Fibroblast of skin of abdomen (primary cell): ENCODE data around the gene CLDN7.
A peak's percentile ranks its signal among the peaks of the same experiment; 100 is the strongest.

Source experiments
- DNase-seq: peaks from one replicate; pipeline ENCODE4 v3.0.0-alpha.2; 2013

CLDN7 gene

DNA sequence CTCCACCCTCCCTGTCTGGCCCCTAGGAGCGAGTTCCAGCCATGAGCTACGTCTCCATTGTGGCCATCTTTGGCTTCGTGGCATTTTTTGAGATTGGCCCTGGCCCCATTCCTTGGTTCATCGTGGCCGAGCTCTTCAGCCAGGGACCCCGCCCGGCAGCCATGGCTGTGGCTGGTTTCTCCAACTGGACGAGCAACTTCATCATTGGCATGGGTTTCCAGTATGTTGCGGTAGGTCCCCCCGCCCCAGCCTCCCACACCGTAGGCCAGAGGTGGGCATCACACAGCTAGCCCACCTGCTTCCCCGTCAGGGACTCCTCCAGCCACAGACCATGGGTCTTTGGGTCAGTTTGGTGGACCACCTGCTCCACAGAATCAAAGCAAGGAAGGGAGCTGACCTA, 23.4 kb upstream of the CLDN7 start:
- DNase-seq = no peak

DNA sequence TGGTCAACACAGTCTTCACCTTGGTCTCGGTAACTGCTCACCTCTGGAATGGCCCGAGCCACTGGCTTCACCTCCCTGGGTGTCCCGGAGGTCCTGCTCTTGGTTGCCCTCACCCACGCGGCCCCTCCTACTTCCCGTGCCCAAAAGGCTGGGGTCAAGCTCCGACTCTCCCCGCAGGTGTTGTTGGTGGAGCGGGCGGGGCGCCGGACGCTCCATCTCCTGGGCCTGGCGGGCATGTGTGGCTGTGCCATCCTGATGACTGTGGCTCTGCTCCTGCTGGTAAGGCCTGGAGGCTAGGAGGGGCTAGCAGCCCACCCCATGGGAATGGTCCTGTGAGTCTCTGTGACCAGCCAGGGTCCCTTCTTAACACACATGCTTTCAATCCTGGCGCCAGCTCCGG, 22.6 kb upstream of the CLDN7 start:
- no peak for DNase-seq

DNA sequence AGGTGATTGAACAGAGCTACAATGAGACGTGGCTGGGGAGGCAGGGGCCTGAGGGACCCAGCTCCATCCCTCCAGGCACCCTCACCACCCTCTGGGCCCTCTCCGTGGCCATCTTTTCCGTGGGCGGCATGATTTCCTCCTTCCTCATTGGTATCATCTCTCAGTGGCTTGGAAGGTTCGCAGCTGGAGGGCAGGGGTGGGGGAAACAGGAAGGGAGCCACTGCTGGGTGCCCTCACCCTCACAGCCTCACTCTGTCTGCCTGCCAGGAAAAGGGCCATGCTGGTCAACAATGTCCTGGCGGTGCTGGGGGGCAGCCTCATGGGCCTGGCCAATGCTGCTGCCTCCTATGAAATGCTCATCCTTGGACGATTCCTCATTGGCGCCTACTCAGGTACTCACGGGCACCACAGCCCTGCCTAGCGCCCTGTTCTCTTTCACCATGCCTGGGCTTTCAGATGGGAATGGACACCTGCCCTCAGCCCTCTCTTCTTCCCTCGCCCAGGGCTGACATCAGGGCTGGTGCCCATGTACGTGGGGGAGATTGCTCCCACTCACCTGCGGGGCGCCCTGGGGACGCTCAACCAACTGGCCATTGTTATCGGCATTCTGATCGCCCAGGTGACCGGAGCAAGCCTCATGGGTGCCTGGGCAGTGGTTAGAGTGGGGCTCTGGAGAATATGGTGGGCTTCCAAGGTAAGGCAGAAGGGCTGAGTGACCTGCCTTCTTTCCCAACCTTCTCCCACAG, 21.4 kb upstream of the CLDN7 start:
- DNase-seq = no peak

DNA sequence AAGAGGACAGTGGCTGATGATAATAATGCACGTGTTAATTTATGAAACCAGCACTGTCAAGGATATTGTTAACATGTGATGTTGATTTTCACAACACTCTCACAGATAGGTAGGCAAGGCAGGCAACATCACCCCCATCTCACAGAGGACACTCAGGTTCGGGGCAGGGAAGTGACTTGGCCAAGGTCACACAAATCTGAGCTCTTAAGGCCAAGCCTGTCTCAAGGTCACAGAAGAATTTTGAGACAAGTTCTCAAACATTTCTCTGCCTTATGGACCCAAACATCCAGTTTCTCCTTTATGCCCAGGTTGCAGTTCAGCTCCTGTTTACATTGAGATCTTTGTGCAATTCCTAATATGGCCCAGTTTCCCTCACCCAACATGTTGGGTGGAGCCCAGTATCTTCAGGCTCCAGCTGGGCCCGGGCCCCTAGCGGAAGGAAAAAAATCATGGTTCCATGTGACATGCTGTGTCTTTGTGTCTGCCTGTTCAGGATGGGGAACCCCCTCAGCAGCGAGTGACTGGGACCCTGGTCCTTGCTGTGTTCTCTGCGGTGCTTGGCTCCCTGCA, 20.6 kb upstream of the CLDN7 start:
- no peak for DNase-seq

DNA sequence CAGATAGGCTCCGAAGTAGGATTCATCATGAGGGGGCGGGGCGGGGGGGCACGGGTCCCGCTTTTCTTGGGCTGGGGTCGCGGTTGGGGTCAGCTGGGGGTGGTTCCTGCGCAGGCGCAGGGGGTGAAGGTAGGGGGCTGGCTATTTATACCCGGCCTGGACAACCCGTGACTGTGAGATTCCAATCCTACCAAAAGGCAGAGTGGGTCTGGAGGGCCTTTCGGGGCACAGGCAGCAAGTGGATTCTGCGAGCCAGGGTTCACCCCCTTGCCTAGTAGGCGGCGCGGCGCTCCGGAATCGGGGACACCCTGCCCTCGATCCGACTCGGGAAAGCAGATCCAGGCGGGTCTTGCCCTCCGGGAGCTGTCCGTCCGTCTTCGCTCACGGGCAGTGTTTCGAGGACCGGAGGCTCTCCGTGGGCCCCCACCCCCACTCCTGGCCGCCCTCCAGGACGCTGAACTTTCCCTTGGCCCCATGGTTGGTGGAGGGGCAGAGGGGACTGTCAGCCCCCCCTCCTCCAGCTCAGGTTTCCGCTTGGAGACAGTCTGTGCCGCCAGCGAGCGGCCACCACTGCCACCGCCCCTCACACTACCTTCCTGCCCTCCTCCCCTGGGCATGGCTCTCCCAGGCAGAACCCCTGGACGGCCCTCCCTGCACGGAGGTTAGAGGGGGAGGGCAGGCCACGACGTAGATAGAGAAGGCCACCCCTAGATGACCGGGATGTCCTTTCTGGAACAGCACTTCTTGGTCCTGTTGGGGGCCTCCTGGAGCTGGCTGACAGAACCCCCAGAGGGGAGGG, 19.9 kb upstream of the CLDN7 start:
- no peak for DNase-seq

DNA sequence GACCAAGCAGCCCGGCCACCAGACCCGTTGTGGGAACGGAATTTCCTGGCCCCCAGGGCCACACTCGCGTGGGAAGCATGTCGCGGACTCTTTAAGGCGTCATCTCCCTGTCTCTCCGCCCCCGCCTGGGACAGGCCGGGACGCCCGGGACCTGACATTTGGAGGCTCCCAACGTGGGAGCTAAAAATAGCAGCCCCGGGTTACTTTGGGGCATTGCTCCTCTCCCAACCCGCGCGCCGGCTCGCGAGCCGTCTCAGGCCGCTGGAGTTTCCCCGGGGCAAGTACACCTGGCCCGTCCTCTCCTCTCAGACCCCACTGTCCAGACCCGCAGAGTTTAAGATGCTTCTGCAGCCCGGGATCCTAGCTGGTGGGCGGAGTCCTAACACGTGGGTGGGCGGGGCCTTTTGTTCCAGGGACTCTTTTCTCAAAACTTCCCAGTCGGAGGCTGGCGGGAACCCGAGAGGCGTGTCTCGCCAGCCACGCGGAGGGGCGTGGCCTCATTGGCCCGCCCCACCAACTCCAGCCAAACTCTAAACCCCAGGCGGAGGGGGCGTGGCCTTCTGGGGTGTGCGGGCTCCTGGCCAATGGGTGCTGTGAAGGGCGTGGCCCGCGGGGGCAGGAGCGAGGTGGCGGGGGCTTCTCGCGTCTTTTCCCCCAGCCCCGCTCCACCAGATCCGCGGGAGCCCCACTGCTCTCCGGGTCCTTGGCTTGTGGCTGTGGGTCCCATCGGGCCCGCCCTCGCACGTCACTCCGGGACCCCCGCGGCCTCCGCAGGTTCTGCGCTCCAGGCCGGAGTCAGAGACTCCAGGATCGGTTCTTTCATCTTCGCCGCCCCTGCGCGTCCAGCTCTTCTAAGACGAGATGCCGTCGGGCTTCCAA, 19.0 kb upstream of the CLDN7 start, which contains the start of gene SLC2A4:
SLC2A4 (plus strand) TSS at position 645 of the 879 bp plus-strand sequence; CDS start at position 862, 217 bp downstream.
- DNase-seq = peak; percentile 91

DNA sequence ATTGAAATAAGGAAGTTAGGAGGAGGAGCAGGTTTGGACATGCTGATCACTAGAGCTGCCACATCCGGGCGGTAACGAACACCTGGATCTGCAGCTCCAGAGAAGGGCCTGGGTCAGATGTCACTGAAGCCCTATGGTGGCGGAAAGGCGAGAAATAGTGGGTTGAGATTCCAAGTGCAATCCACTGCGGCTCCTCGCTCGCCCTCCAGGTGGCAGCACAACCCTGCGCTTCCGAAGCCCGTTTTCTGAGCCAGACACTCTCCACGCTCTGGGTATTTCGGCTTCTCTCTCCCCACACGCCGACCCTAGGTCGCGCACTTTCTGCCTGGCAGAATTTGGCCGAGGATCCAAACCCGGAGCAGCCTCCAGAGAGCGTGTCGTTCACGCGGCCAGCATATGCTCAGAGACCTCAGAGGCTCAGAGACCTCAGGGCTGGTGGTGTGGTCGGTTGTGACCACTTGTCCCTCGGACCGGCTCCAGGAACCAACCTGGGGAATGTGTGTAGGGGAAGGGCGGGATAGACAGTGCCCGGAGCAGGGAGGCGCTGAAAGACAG, 18.3 kb upstream of the CLDN7 start:
- peak; percentile 68 for DNase-seq

DNA sequence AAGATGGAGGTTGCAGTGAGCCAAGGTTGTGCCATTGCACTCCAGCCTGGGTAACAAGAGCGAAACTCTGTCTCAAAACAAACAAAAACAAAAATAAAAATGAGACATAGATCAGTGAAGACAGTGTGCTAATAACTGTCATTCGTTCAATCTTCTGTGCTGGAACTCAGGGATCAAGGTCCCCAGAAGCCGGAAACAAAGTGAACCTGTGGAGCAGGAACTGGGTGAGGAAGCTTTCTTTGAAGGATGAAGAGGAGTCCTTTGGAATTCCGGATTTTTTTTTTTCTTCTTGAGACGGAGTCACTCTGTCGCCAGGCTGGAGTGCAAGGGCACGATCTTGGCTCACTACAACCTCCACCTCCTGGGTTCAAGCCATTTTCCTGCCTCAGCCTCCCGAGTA, 17.2 kb upstream of the CLDN7 start:
- no peak for DNase-seq

DNA sequence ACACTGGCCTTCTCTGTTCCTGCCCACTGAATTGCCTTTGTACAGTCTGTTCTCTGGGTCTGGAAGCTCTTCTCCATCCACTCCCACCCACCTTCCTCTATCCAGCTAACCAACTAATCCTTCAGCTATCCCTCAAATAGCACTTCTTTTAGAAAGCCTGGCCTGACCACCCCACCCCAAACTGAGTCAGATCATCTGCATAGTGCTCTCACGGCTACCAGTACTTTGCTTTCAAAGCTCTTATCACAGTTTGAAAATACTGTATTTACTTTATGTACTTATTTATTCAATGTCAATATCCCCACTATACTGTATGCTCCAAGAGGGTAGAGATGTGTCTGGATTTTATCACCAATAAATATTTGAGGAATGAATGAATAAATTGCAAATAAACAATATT, 4.5 kb upstream of the CLDN7 start:
- DNase-seq = no peak

DNA sequence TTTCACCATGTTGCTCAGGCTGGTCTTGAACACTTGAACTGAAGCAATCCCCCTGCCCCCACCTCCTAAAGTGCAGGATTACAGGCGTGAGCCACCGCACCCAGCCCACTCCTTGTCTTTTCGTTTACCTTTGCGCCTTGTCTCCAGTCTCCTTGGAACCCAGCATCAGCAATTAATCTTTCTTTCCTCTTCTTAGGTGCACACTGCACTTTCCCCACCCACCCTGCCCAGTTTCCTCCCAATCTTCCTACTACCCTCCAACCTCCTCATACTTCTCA, 1.5 kb upstream of the CLDN7 start:
- DNase-seq = no peak

DNA sequence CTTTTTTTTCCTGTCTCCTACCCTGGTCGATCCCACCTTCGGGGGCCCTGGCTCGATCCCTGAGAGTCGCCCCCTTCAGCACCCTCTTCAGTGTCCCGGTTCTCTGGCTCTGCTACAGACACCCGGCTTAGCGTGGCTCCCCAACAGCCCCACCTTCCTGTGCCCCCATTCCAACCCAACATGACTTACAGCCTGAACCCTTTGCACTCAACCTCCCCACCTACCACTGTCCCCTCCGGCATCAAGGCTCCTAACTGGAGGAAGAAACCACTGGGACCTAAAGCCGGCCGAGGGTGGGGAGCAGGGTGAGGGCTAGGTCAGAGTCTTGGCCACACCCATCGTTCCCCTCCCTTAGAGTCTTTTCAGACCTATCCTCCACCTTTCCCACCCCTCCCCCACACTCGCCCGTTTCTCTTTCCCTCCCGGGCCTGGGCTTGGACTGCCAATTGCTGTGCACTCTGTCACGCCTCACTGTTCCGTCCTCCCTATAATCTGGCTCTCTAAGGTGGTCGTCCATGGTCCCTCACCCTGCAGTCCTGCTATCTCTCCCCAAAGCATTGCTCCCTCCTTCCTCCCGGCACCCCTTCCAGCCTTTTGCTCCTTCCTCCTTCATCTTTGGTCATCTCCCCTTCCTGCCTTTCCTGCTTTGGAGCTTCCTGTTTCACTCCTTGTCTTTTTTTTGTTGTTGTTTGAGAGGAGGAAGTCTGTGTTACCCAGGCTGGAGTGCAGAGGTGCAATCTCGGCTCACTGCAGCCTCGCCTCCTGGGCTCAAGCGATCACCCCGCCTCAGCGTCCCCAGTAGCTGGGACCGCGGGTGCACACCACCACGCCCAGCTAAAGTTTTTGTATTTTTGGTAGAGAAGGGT, 890 bp upstream of the CLDN7 start:
- DNase-seq = no peak

DNA sequence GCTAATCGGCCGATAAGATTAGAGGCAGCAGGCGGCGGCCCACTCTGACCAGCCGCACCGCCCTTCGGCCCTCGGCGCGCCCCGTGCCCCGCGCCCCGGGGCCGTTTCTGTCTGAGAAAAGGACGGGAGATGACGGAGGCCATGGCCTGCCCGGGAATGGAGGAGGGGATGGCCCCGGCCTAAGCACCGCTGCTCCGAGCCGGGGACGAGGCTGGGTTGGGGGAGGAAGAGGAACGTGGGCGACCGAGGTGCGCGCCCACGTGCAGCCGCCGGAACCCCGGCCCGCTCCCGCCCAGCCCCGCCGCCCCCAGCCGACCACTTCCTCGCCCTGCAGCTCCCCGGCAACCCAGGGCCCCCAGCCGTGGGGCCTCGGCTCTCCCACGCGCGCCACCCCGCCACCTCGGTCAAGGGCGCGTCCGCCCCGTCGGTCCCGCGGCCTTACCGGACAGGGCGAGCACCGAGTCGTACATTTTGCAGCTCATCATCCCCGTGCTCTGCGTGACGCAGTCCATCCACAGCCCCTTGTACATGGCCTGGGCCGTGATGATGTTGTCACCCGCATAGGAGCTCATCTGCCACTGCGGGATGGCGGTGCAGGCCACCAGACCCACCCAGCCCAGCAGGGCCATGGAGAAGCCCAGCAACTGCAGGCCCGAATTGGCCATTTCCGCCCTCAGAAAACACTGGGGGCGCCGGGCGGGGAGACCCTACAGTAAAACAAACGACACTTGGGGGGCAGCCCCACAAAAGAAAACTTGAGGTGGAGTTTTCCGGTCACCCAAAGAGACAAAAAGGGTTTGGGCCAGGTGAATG, 693 bp downstream of the CLDN7 start:
- no peak for DNase-seq

DNA sequence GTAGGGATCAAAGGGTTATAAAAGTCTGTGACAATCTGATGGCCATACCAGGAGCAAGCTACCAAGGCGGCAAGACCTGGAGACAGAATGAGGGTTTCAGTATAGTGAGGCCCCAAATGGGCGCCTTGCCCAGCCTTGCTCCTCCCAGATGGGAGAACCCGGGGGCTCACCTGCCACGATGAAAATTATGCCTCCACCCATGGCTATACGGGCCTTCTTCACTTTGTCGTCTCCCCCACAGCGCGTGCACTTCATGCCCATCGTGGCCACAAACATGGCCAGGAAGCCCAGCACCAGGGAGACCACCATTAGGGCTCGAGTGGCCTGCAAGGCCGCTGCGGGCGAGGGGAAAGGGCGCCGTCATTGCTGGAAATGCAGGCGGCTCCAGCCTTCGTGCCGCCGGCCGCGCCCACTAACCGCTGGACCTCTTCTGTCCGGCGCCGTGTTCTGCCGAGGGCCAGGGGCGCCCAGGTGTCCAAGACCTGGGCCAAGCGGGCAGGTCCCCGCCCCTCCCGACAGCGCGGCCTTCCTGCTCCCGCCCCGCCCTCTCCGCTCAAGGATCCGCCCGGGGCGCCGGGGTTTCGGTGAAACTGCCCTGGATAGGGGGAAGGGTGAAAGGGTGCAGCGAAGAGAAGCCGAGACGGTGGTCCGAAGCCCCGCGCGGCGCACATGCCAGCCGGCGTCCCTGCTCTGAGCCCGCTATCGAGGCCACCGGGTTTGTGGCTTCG, 1.5 kb downstream of the CLDN7 start:
- DNase-seq = no peak

DNA sequence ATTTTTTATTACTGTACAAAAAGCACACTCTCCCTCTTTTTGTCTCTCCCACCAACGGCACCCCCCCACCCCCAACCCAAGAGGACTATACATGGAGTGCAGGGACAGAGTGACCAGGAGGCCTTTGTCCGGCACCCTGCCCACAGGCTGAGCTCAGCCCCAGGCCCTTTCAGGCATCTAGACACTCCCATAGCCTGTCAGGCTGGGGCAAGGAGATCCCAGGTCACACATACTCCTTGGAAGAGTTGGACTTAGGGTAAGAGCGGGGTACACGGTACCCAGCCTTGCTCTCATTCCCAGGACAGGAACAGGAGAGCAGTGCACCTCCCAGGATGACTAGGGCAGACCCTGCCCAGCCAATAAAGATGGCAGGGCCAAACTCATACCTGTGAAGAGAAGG, 2.1 kb downstream of the CLDN7 start:
- no peak for DNase-seq

DNA sequence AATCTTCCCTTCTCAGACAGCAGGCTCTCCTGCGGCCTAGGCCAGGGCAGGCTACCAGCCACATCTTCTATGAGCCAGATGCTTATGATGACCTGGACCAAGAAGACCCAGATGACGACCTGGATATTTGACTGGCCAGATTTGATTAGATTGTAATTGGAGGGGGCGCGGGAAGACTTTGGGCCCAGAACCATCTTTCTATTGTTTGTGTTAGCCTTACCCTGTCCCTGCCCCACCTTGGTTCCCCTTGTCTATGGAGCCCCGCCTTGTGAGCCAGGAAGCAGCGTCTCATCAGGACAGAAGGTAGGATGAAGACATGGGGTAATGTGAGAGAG, 2.8 kb downstream of the CLDN7 start:
- DNase-seq = no peak

DNA sequence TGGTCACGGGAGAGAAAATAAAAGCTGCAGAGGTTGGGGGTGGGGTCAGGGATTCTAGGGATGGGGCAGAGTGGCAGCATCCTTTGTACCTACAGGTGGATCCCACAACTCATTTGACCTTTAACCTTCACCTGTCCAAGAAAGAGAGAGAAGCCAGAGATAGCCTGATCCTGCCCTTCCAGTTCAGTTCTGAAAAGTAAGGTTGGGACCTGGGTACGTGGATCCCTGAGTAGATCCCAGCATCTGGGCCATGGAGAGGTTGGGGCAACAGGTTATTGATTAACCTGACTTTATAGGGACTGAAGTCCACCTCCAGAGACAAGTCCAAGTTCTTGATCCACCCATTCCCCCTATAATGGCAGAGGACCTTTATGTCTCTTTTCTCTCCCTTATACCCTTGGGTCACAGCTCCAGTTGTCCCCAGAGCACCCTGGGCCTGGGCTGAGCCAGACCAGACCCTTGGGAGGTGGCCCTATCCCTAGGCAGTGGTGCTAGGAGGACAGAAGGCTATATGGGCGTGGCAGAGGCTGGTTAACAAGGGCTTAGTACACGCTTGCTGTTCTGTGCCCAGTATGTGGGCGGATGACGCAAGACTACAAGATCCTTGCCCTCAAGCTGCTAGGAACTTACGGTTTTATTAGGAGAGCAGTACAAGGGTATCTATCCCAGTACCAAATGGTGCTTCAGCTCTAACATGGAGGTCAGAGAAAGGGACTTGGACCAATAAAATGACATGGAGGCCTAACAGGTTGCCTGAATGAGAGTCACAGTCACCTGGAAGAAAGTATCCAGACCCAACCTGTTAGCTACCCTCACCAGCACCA, 3.3 kb downstream of the CLDN7 start:
- DNase-seq = no peak

DNA sequence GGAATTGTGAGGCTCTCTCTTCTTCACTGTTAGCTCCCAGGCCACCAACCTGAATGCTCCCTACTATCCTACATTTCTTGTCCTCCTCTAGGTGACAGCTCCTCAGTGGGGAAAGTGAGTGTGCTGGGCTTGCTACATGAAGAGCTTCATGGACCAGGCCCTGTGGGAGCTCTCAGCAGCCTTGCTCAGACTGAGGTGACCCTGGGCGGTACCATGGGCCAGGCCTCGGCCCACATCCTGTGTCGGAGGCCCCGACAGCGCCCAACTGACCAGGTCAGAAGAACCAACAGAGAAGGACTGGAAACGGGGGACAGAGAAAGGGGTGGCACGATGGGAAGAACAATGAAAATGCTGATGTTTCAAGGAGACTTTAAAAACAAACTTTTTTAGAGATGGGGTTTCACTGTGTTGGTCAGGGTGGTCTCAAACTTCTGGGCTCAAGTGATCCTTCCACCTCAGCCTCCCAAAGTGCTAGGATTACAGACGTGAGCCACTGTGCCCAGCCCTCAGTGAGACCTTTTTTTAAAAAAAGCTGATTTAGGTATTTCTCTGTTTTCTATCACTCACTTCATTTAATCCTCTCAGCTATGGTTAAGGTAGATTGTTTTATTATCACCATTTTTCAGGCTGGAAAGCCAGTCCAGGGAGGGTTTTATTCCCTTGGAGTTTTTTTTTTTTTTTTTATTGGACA, 5.4 kb downstream of the CLDN7 start:
- no peak for DNase-seq

DNA sequence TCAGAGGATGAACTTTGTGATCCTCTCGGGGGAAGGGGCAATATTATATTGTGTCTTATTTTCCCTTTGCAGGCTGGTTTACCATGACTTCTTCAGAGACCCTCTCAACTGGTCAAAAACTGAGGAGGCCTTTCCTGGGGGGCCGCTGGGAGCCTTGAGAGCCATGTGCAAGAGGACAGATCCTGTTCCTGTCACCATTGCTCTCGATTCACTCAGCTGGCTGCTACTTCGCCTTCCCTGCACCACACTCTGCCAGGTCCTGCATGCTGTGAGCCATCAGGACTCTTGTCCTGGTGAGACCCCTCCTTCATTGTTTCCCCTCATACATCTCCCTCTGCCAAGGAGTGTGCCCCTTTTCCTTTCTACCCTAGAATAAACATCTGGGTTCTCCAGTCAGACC, 7.8 kb downstream of the CLDN7 start:
- DNase-seq = no peak

DNA sequence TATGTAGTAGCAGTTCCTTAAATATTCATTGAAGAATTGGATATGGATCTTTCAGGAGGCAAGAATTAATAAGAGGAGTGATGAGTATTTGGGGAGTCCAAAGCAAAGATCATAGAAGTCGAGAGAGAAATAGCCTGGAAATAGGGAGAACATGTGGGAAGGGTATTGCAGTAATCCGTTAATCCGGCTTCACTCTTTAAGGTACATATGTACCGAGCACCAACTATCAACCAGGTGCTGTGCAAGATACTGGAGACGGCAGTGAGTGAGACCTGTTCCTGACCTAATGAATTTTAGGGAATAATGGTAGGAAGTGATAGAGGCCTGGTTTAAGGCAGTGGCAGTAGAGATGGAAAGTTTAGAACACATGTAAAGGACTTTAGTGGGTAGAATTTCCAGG, 9.2 kb downstream of the CLDN7 start:
- no peak for DNase-seq
